ENCODE measurements around the gene ARHGAP19.

DNA sequence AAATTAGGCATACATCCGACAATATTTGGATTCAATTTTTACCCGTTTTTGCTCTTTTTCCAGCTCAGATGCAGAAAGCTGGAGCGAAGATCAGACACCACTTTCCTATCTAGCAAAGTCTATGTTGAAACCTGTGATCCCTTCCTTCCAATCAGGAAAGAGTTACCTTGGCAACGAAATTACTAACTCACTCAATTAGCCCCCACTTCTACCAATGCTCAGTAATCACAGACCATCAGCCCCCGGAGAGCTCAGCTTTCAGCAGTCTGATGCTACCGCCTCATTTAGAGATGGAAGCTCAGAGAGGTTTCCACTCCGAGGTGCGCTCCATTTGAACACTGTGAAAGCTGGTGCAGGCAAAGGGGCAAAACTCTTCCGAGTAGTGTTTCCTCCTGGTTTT lies 33.3 kb upstream of the ARHGAP19 start:
- TF ChIP-seq, protein P1, sequence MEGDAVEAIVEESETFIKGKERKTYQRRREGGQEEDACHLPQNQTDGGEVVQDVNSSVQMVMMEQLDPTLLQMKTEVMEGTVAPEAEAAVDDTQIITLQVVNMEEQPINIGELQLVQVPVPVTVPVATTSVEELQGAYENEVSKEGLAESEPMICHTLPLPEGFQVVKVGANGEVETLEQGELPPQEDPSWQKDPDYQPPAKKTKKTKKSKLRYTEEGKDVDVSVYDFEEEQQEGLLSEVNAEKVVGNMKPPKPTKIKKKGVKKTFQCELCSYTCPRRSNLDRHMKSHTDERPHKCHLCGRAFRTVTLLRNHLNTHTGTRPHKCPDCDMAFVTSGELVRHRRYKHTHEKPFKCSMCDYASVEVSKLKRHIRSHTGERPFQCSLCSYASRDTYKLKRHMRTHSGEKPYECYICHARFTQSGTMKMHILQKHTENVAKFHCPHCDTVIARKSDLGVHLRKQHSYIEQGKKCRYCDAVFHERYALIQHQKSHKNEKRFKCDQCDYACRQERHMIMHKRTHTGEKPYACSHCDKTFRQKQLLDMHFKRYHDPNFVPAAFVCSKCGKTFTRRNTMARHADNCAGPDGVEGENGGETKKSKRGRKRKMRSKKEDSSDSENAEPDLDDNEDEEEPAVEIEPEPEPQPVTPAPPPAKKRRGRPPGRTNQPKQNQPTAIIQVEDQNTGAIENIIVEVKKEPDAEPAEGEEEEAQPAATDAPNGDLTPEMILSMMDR (IDR thresholded peaks at IDR 0.05): no peak
- TF ChIP-seq ZFX (IDR thresholded peaks at IDR 0.05; ENCODE audit: borderline replicate concordance): no peak
